HG02610 (cell line): Measurements from ENCODE around the gene VENTX.
A peak's percentile ranks its signal among the peaks of the same experiment; 100 is the strongest.

ENCODE experiments used
- ATAC-seq: cut with Tn5 transposase; IDR thresholded peaks from one replicate; pipeline ENCODE4 v1.9.1; 2021; ENCODE audit warnings: mild to moderate bottlenecking, moderate library complexity; ENCODE audit not compliant: unreplicated experiment

VENTX gene

GRCh38 chr10:133270773-133271297 lies 33.2 kb downstream of the VENTX start:
- no peak for ATAC-seq

GRCh38 chr10:133271521-133272300 lies 34.1 kb downstream of the VENTX start:
- no peak for ATAC-seq

- no peak for ATAC-seq
Measured at GRCh38 chr10:133272301-133272963, 34.8 kb downstream of the VENTX start.

GRCh38 chr10:133272964-133273420 lies 35.3 kb downstream of the VENTX start:
- ATAC-seq = no peak

GRCh38 chr10:133273534-133274143 lies 36.0 kb downstream of the VENTX start:
- ATAC-seq = no peak

- peak; percentile 49 for ATAC-seq
Measured at GRCh38 chr10:133274751-133275683, 37.4 kb downstream of the VENTX start.

- peak; percentile 21 for ATAC-seq
Measured at GRCh38 chr10:133275684-133276092, 38.0 kb downstream of the VENTX start.

- no peak for ATAC-seq
Measured at GRCh38 chr10:133276100-133276434, 38.4 kb downstream of the VENTX start.

GRCh38 chr10:133276435-133277201 lies 39.0 kb downstream of the VENTX start, which contains the start of gene ADAM8:
Gene ADAM8 (minus strand): TSS chr10:133276868. CDS start chr10:133276817, 51 bp downstream.
- peak; percentile 39 for ATAC-seq

GRCh38 chr10:133277277-133277992 lies 39.8 kb downstream of the VENTX start:
- no peak for ATAC-seq

GRCh38 chr10:133277993-133278576 lies 40.4 kb downstream of the VENTX start:
- no peak for ATAC-seq

GRCh38 chr10:133278577-133279265 lies 41.1 kb downstream of the VENTX start:
- peak; percentile 37 for ATAC-seq

GRCh38 chr10:133279326-133280226 lies 41.9 kb downstream of the VENTX start:
- ATAC-seq = no peak

GRCh38 chr10:133280391-133281059 lies 42.9 kb downstream of the VENTX start:
- ATAC-seq = no peak

- no peak for ATAC-seq
Measured at GRCh38 chr10:133281084-133281483, 43.4 kb downstream of the VENTX start.

GRCh38 chr10:133281628-133282372 lies 44.1 kb downstream of the VENTX start:
- ATAC-seq = no peak
